Right renal cortex interstitium (tissue), 3 donors: ENCODE measurements around the gene OR10H4. TPM values are rescaled to one million over a fixed set of nuclear protein-coding genes. Genes with fewer than 3 reads are reported as not detected.

Experiments used
- polyA plus RNA-seq, 3 donors: library from polyadenylated mRNA; unstranded; fragments of 120-200 nt; gene quantifications; one replicate each; pipeline ENCODE4 v1.2.1, GENCODE V29; 2013; ENCODE audit not compliant: insufficient read length in 3 of 3

OR10H4 gene
- polyA plus RNA-seq, 3 donors = not detected

Other genes starting within 250 kb of the OR10H4 start
- gene OR10H2, start 221.0 kb upstream of the OR10H4 start, polyA plus RNA-seq = not detected
- gene OR10H3, start 211.0 kb upstream of the OR10H4 start, polyA plus RNA-seq = not detected
- under 1 TPM; 0.01 to 0.04 (median 0.03) TPM for gene OR10H5, start 161.3 kb upstream of the OR10H4 start, polyA plus RNA-seq
- under 1 TPM in 2 of 3 donors, not detected in 1; 0.04 to 0.07 TPM for gene OR10H1, start 133.3 kb upstream of the OR10H4 start, polyA plus RNA-seq
- under 1 TPM in 2 of 3 donors, not detected in 1; 0.15 to 0.41 TPM for gene CYP4F2, start 50.9 kb upstream of the OR10H4 start, polyA plus RNA-seq
- gene CYP4F11, start 14.5 kb upstream of the OR10H4 start, polyA plus RNA-seq = under 1 TPM in 2 of 3 donors, not detected in 1; 0.25 to 0.78 TPM
- 100 to 1,000 TPM; 515 to 565 (median 554) TPM for gene TPM4, start 127.5 kb downstream of the OR10H4 start, polyA plus RNA-seq
- gene RAB8A, start 162.9 kb downstream of the OR10H4 start, polyA plus RNA-seq = 100 to 1,000 TPM; 101 to 107 (median 105) TPM
- gene HSH2D, start 194.7 kb downstream of the OR10H4 start, polyA plus RNA-seq = under 1 TPM; 0.19 to 0.35 (median 0.28) TPM
- gene CIB3, start 224.5 kb downstream of the OR10H4 start, polyA plus RNA-seq = not detected
- gene FAM32A, start 236.4 kb downstream of the OR10H4 start, polyA plus RNA-seq = 100 to 1,000 TPM; 127 to 130 (median 129) TPM
- gene AP1M1, start 248.9 kb downstream of the OR10H4 start, polyA plus RNA-seq = 10 to 100 TPM; 55.2 to 67.8 (median 57.7) TPM